Left forelimb (tissue), 1 donor: ENCODE data around the gene PAX1.

Experiments used
- DNase-seq: peaks from one replicate; pipeline ENCODE4 v3.0.0-alpha.2; 2018; ENCODE audit warnings: low spot score

Gene PAX1

GRCh38 chr20:21705575-21706260 lies at the start of gene PAX1:
TSS of gene PAX1 (plus strand) at chr20:21705664. CDS start at chr20:21705713, 49 bp downstream.
- DNase-seq, result no peak

GRCh38 chr20:21656308-21657067 lies 49.0 kb upstream of the PAX1 start:
- DNase-seq, result no peak

- DNase-seq, result no peak
These were observed 43.9 kb upstream of the PAX1 start for GRCh38 chr20:21661488-21662055.

- DNase-seq, result no peak
These were observed 42.0 kb upstream of the PAX1 start for GRCh38 chr20:21663465-21663864.

GRCh38 chr20:21665687-21666446 lies 39.6 kb upstream of the PAX1 start:
- no peak for DNase-seq

GRCh38 chr20:21670126-21670525 lies 35.3 kb upstream of the PAX1 start:
- DNase-seq, result no peak

GRCh38 chr20:21670981-21671380 lies 34.5 kb upstream of the PAX1 start:
- no peak for DNase-seq

GRCh38 chr20:21677261-21677660 lies 28.2 kb upstream of the PAX1 start:
- DNase-seq, result no peak

GRCh38 chr20:21677781-21678180 lies 27.7 kb upstream of the PAX1 start:
- DNase-seq, result no peak

GRCh38 chr20:21681234-21681921 lies 24.1 kb upstream of the PAX1 start:
- DNase-seq, result peak; percentile 71

GRCh38 chr20:21681922-21682318 lies 23.5 kb upstream of the PAX1 start:
- DNase-seq, result no peak

- DNase-seq, result no peak
These were observed 22.9 kb upstream of the PAX1 start for GRCh38 chr20:21682521-21682954.

- no peak for DNase-seq
These were observed 20.8 kb upstream of the PAX1 start for GRCh38 chr20:21684671-21685070.

GRCh38 chr20:21685981-21686380 lies 19.5 kb upstream of the PAX1 start:
- no peak for DNase-seq

- DNase-seq, result no peak
These were observed 12.1 kb upstream of the PAX1 start for GRCh38 chr20:21693322-21693721.

GRCh38 chr20:21698494-21699215 lies 6.8 kb upstream of the PAX1 start:
- no peak for DNase-seq

- DNase-seq, result no peak
These were observed 6.3 kb upstream of the PAX1 start for GRCh38 chr20:21699216-21699508.

GRCh38 chr20:21701171-21701876 lies 4.1 kb upstream of the PAX1 start:
- DNase-seq, result no peak

- no peak for DNase-seq
These were observed 3.4 kb upstream of the PAX1 start for GRCh38 chr20:21702016-21702415.

GRCh38 chr20:21702553-21703470 lies 2.7 kb upstream of the PAX1 start:
- DNase-seq, result peak; percentile 91
